Measurements from ENCODE around the gene PHC2. TPM values are rescaled to one million over a fixed set of nuclear protein-coding genes. Genes with fewer than 3 reads are reported as not detected.

Gene PHC2
- total RNA-seq, 6 experiments from 2014 or later: 49.3 to 86.5 (median 66.8) TPM

GRCh38 chr1:33400153-33400911, 30.6 kb downstream of the PHC2 start:
- no peaks in the 10 kb centered on the region for H3K27me3 ChIP-seq
- DNase-seq (no peak), ATAC-seq (no peak)
- H3K4me3 ChIP-seq: no peak overlapping the region
- no peaks in the 10 kb centered on the region for H3K36me3 ChIP-seq
- H3K4me1 ChIP-seq: no peaks in the 10 kb centered on the region
- TF ChIP-seq, protein P1, sequence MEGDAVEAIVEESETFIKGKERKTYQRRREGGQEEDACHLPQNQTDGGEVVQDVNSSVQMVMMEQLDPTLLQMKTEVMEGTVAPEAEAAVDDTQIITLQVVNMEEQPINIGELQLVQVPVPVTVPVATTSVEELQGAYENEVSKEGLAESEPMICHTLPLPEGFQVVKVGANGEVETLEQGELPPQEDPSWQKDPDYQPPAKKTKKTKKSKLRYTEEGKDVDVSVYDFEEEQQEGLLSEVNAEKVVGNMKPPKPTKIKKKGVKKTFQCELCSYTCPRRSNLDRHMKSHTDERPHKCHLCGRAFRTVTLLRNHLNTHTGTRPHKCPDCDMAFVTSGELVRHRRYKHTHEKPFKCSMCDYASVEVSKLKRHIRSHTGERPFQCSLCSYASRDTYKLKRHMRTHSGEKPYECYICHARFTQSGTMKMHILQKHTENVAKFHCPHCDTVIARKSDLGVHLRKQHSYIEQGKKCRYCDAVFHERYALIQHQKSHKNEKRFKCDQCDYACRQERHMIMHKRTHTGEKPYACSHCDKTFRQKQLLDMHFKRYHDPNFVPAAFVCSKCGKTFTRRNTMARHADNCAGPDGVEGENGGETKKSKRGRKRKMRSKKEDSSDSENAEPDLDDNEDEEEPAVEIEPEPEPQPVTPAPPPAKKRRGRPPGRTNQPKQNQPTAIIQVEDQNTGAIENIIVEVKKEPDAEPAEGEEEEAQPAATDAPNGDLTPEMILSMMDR (IDR thresholded peaks at IDR 0.05): no peak
- TF ChIP-seq POLR2A (IDR thresholded peaks at IDR 0.05): no peak
- no peaks in the 10 kb centered on the region for H3K9me3 ChIP-seq
- no peak overlapping the region for H3K27ac ChIP-seq
- intact Hi-C loops (cut with DNase I): no loop called here
- WGBS (ENCODE audit: insufficient coverage, low coverage, low lambda C conversion rate, missing lambda C conversion rate): 72% methylated on average over 4 of the region's 4 CpGs

DNA sequence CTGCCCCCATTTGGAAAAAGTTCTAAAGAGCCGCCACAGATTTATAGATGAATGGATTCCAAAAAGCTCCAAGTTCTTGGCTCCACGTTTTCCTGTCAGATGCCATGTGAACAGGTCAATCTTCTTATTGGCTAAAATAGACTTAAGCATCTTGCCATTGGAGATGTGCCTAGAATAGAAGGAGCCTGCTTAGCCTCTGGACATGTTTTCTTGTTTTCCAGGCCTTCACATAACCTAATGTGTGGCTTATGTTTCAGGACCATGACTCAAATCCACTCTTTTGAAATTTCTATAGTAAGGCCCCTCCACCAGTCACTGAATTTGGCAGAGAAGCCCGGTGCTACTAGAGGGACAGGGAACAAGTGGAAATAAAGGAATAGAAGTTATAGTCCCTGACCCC, 31.5 kb downstream of the PHC2 start:
- no peaks in the 10 kb centered on the region for H3K36me3 ChIP-seq
- ATAC-seq: no peak
- 66% methylated on average over 3 of the region's 3 CpGs for WGBS (ENCODE audit: insufficient coverage, low coverage, low lambda C conversion rate, missing lambda C conversion rate)
- H3K4me3 ChIP-seq: no peak overlapping the region
- no peak for DNase-seq
- intact Hi-C loops (cut with DNase I): no loop called here
- H3K9me3 ChIP-seq: no peaks in the 10 kb centered on the region
- H3K27ac ChIP-seq: no peak overlapping the region
- no peaks in the 10 kb centered on the region for H3K27me3 ChIP-seq
- TF ChIP-seq POLR2A (IDR thresholded peaks at IDR 0.05): no peak
- TF ChIP-seq, protein P1 (IDR thresholded peaks at IDR 0.05): no peak
- no peaks in the 10 kb centered on the region for H3K4me1 ChIP-seq

- H3K4me1 ChIP-seq: no peaks in the 10 kb centered on the region
- H3K4me3 ChIP-seq: no peak overlapping the region
- ATAC-seq: no peak
- H3K9me3 ChIP-seq: no peaks in the 10 kb centered on the region
- TF ChIP-seq, protein P1 (IDR thresholded peaks at IDR 0.05): no peak
- no peak for TF ChIP-seq POLR2A (IDR thresholded peaks at IDR 0.05)
- no peaks in the 10 kb centered on the region for H3K36me3 ChIP-seq
- no peaks in the 10 kb centered on the region for H3K27me3 ChIP-seq
- intact Hi-C loops (cut with DNase I): no loop called here
- no peak for DNase-seq
- H3K27ac ChIP-seq: no peak overlapping the region
These were observed 32.9 kb downstream of the PHC2 start for GRCh38 chr1:33397994-33398393.

DNA sequence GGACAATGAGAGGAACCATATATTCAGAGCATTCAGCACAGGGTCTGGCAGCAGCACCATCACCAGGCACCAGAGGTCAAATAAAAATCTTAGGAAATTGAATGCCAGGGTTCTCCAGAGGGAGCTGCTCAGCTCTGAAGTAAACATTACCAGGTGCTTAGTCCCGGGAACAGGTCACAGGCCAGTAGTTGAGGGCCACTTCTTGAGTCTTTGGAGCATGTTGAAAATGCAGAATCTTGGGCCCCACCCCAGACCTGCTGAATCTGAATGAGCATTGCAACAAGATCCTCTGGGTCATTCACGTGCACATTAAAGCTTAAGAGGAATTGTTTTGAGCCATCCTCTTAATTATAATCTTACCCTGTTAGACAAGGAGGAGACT, 33.8 kb downstream of the PHC2 start:
- ATAC-seq (no peak), DNase-seq (no peak)
- intact Hi-C loops (cut with DNase I): no loop called here
- no peak overlapping the region for H3K4me3 ChIP-seq
- H3K4me1 ChIP-seq: no peaks in the 10 kb centered on the region
- no peaks in the 10 kb centered on the region for H3K9me3 ChIP-seq
- no peaks in the 10 kb centered on the region for H3K27me3 ChIP-seq
- H3K36me3 ChIP-seq: no peaks in the 10 kb centered on the region
- TF ChIP-seq, protein P1 (IDR thresholded peaks at IDR 0.05): no peak
- no peak for TF ChIP-seq POLR2A (IDR thresholded peaks at IDR 0.05)
- no peak overlapping the region for H3K27ac ChIP-seq
- no CpG with 5 or more reads among the region's 2 CpGs for WGBS (ENCODE audit: insufficient coverage, low coverage, low lambda C conversion rate, missing lambda C conversion rate)
